Neural progenitor cell (in vitro differentiated cells): ENCODE data around the gene TMEM217. TPM values are rescaled to one million over a fixed set of nuclear protein-coding genes. Genes with fewer than 3 reads are reported as not detected.
A peak's percentile ranks its signal among the peaks of the same experiment; 100 is the strongest.
"Not testable (repeated sequence)": the region's sequence is repeated elsewhere in the genome, so short reads cannot be mapped to it uniquely, and the experiment has no call there.

Experiments
- DNase-seq: peaks from one replicate; pipeline ENCODE4 v3.0.0-alpha.2; 2016; ENCODE audit warnings: low spot score
- H2AFZ ChIP-seq: fragments of 200-600 bp; sonication (generic); replicated peaks from 2 replicates; pipeline ENCODE4 v1.6.1; 2016; ENCODE audit warnings: antibody characterized with exemption
- H3F3A ChIP-seq: fragments of 200-600 bp; sonication (generic); 2 replicates; pipeline ENCODE4 v1.6.1; 2016; ENCODE audit warnings: antibody characterized with exemption, low read depth
- H3K27ac ChIP-seq: fragments of 200-600 bp; sonication (generic); 2 replicates; pipeline ENCODE4 v1.5.1; 2016; ENCODE audit warnings: mild to moderate bottlenecking
- H3K27me3 ChIP-seq: fragments of 200-600 bp; sonication (generic); 2 replicates; pipeline ENCODE4 v1.6.1; 2016; ENCODE audit warnings: mild to moderate bottlenecking, moderate library complexity
- H3K36me3 ChIP-seq: fragments of 200-600 bp; sonication (generic); 2 replicates; pipeline ENCODE4 v1.5.1; 2016
- H3K4me1 ChIP-seq: fragments of 200-600 bp; sonication (generic); 2 replicates; pipeline ENCODE4 v1.6.1; 2016; ENCODE audit warnings: mixed run types
- H3K4me2 ChIP-seq: fragments of 200-600 bp; sonication (generic); 2 replicates; pipeline ENCODE4 v1.6.1; 2016
- H3K4me3 ChIP-seq: fragments of 200-600 bp; sonication (generic); 2 replicates; pipeline ENCODE4 v1.5.1; 2016
- H3K79me2 ChIP-seq: fragments of 200-600 bp; sonication (generic); 2 replicates; pipeline ENCODE4 v1.6.1; 2016; ENCODE audit warnings: low read depth
- H3K9ac ChIP-seq: fragments of 200-600 bp; sonication (generic); 2 replicates; pipeline ENCODE4 v1.6.1; 2016
- H3K9me3 ChIP-seq: fragments of 200-600 bp; sonication (generic); 2 replicates; pipeline ENCODE4 v1.5.1; 2016; ENCODE audit warnings: low read depth
- H4K20me1 ChIP-seq: fragments of 200-600 bp; sonication (generic); 2 replicates; pipeline ENCODE4 v1.6.1; 2016; ENCODE audit warnings: low read depth
- H3K27ac Mint-ChIP-seq: 3 replicates; pipeline ENCODE4 v1.8.0; 2021; ENCODE audit warnings: mixed read lengths
- H3K27me3 Mint-ChIP-seq: 2 replicates; pipeline ENCODE4 v1.8.0; 2022; ENCODE audit warnings: low read depth, mild to moderate bottlenecking, inconsistent platforms, moderate library complexity, mixed read lengths; ENCODE audit not compliant: insufficient read depth
- H3K36me3 Mint-ChIP-seq: 3 replicates; pipeline ENCODE4 v1.8.0; 2021; ENCODE audit warnings: mixed read lengths
- H3K4me1 Mint-ChIP-seq: 3 replicates; pipeline ENCODE4 v1.8.0; 2021; ENCODE audit warnings: mixed read lengths
- H3K4me3 Mint-ChIP-seq: 3 replicates; pipeline ENCODE4 v1.8.0; 2021; ENCODE audit warnings: mild to moderate bottlenecking, moderate library complexity, mixed read lengths
- H3K9me3 Mint-ChIP-seq: 3 replicates; pipeline ENCODE4 v1.8.0; 2020; ENCODE audit warnings: mixed read lengths
- CTCF ChIP-seq: fragments of 200-600 bp; sonication (generic); IDR thresholded peaks from 2 replicates; pipeline ENCODE4 v1.5.1; 2017; ENCODE audit warnings: antibody characterized with exemption, mild to moderate bottlenecking
- EZH2 ChIP-seq: fragments of 200-600 bp; sonication (generic); IDR thresholded peaks from 2 replicates; pipeline ENCODE4 v1.6.1; 2017; ENCODE audit warnings: antibody characterized with exemption, mild to moderate bottlenecking, moderate library complexity
- EZH2phosphoT487 ChIP-seq: fragments of 200-600 bp; sonication (generic); IDR thresholded peaks from 2 replicates; pipeline ENCODE4 v1.6.1; 2017; ENCODE audit warnings: antibody characterized with exemption
- total RNA-seq: library from RNA; depleted of rRNA; stranded (reverse); fragments of >200 nt; gene quantifications from 2 replicates; pipeline ENCODE4 v1.2.3, GENCODE V29; 2015; ENCODE audit warnings: low replicate concordance

Gene TMEM217
- total RNA-seq, result 0.09 TPM in 1 of 2 replicates, not detected in the other

- Histone ChIP-seq H3K79me2 (peaks cover 44% of the 10 kb centered on the region), H3K36me3 (no peaks in the 10 kb centered on the region), H3F3A (peaks cover 12% of the 10 kb centered on the region), H2AFZ (peak within 1 kb of the TSS; percentile 66), H3K4me3 (peak within 1 kb of the TSS; percentile 68), H3K27me3 (peaks cover 4% of the 10 kb centered on the region), H3K9ac (peak within 1 kb of the TSS; percentile 89), H3K4me1 (no peaks in the 10 kb centered on the region), H4K20me1 (peaks cover 5% of the 10 kb centered on the region), H3K9me3 (no peaks in the 10 kb centered on the region), H3K4me2 (peak within 1 kb of the TSS; percentile 88), H3K27ac (peak within 1 kb of the TSS; percentile 92)
- H3K36me3 Mint-ChIP-seq, result no peaks in the 10 kb centered on the region
- H3K9me3 Mint-ChIP-seq, result no peaks in the 10 kb centered on the region
- peak; percentile 97 for DNase-seq
- H3K27me3 Mint-ChIP-seq, result peaks cover 10% of the 10 kb centered on the region
- TF ChIP-seq EZH2 (no peak), CTCF (no peak), EZH2phosphoT487 (no peak)
- peak within 1 kb of the TSS; percentile 97 for H3K4me3 Mint-ChIP-seq
- H3K4me1 Mint-ChIP-seq, result peaks cover 14% of the 10 kb centered on the region
- H3K27ac Mint-ChIP-seq, result peak within 1 kb of the TSS; percentile 84
Measured at GRCh38 chr6:37257634-37258404, at the start of gene TMEM217, which contains the start of gene TBC1D22B. Gene TMEM217 (minus strand): TSS chr6:37258144. CDS start chr6:37219030, 39,114 bp downstream. Gene TBC1D22B (plus strand): TSS chr6:37257772. CDS start chr6:37257918, 146 bp downstream.

- H3K9me3 ChIP-seq, H3F3A ChIP-seq, H3K27ac Mint-ChIP-seq, H3K36me3 Mint-ChIP-seq, DNase-seq, H3K27ac ChIP-seq, H3K4me3 ChIP-seq, H3K36me3 ChIP-seq, H2AFZ ChIP-seq, H3K4me1 Mint-ChIP-seq, H3K4me1 ChIP-seq, H3K27me3 Mint-ChIP-seq, H3K27me3 ChIP-seq, H3K4me2 ChIP-seq, H4K20me1 ChIP-seq, H3K4me3 Mint-ChIP-seq, H3K79me2 ChIP-seq, H3K9me3 Mint-ChIP-seq, H3K9ac ChIP-seq: not testable (repeated sequence)
Measured at GRCh38 chr6:37307484-37307883, 49.5 kb upstream of the TMEM217 start.

GRCh38 chr6:37306624-37307222, 48.8 kb upstream of the TMEM217 start:
- no peak overlapping the region for H2AFZ ChIP-seq
- H3K4me3 Mint-ChIP-seq, result no peak overlapping the region
- no peak overlapping the region for H3K27ac ChIP-seq
- no peaks in the 10 kb centered on the region for H3K9me3 ChIP-seq
- peaks cover 9% of the 10 kb centered on the region for H3F3A ChIP-seq
- no peaks in the 10 kb centered on the region for H3K4me1 ChIP-seq
- TF ChIP-seq EZH2phosphoT487 (no peak), EZH2 (no peak), CTCF (no peak)
- DNase-seq, result no peak
- H3K36me3 Mint-ChIP-seq, result no peaks in the 10 kb centered on the region
- H4K20me1 ChIP-seq, result peaks cover 9% of the 10 kb centered on the region
- no peak overlapping the region for H3K9ac ChIP-seq
- H3K27ac Mint-ChIP-seq, result no peak overlapping the region
- H3K27me3 ChIP-seq, result no peaks in the 10 kb centered on the region
- no peak overlapping the region for H3K4me2 ChIP-seq
- H3K4me3 ChIP-seq, result no peak overlapping the region
- no peaks in the 10 kb centered on the region for H3K36me3 ChIP-seq
- H3K79me2 ChIP-seq, result no peaks in the 10 kb centered on the region
- no peaks in the 10 kb centered on the region for H3K9me3 Mint-ChIP-seq
- H3K4me1 Mint-ChIP-seq, result peaks cover 10% of the 10 kb centered on the region
- H3K27me3 Mint-ChIP-seq, result no peaks in the 10 kb centered on the region
